HCT116 (cell line): ENCODE results near the gene GIT2. TPM values are rescaled to one million over a fixed set of nuclear protein-coding genes. Genes with fewer than 3 reads are reported as not detected.

Experiments
- ATAC-seq: fragments of 200-7000 bp; cut with Tn5 transposase; 2 replicates; pipeline ENCODE4 v1.9.1; 2020; ENCODE audit warnings: mild to moderate bottlenecking, moderate library complexity
- BruUV-seq: library from RNA; stranded (reverse); fragments of 400-500 nt; replicated peaks from 2 replicates; lab custom pipeline; 2021; lab: Mats Ljungman, UMichigan
- CTCF ChIA-PET: fragments of 300-600 bp; sonication (Branson Sonifier 250); formaldehyde crosslinking; loops from one replicate; lab custom pipeline; 2021; ENCODE audit warnings: antibody characterized with exemption; lab: Charles Lee
- POLR2A ChIA-PET: fragments of 300-600, 350-600 bp; sonication (Branson Sonifier 250); formaldehyde crosslinking; loops from one replicate; lab custom pipeline; 2021; ENCODE audit warnings: antibody characterized with exemption; lab: Charles Lee
- RAD21 ChIA-PET, 2 experiments: fragments of 300-600 bp; sonication (Branson Sonifier 250); formaldehyde crosslinking; loops; one replicate each; lab custom pipeline; 2023; ENCODE audit warnings: low total read pairs in 2 of 2; ENCODE audit not compliant: uncharacterized antibody in 2 of 2, unreplicated experiment in 2 of 2, low non-redundant PET in 1 of 2; lab: Charles Lee
- DNase-seq: peaks from one replicate; pipeline ENCODE4 v3.0.0-alpha.2; 2010; ENCODE audit warnings: low read depth, low spot score
- H2AFZ ChIP-seq: fragments of 200-600 bp; shearing (Covaris generic), sonication (generic); 2 replicates; pipeline ENCODE4 v1.6.1; 2017; ENCODE audit warnings: low read depth, mixed run types, mixed read lengths, antibody characterized with exemption, low read length; ENCODE audit not compliant: poor library complexity, severe bottlenecking
- H3K27ac ChIP-seq: 2 replicates; pipeline ENCODE4 v1.5.1; 2012; ENCODE audit warnings: low read depth, low read length
- H3K27me3 ChIP-seq: fragments of 200-600 bp; sonication (generic); 2 replicates; pipeline ENCODE4 v1.6.1; 2016; ENCODE audit warnings: mixed run types, low read length, mixed read lengths; ENCODE audit not compliant: insufficient read depth
- H3K36me3 ChIP-seq, 2 experiments: fragments of 200-500 bp in 1 of 2; fragments of 200-600 bp in 1 of 2; sonication (Bioruptor generic) in 1 of 2; sonication (generic) in 1 of 2; 2 replicates each; pipeline versions ENCODE4 v1.5.1 to v1.6.1; 2014 to 2016; ENCODE audit warnings: low read length in 2 of 2, inconsistent platforms in 1 of 2, mixed read lengths in 1 of 2, mixed run types in 1 of 2; ENCODE audit not compliant: insufficient read depth in 2 of 2, control insufficient read depth in 1 of 2
- H3K4me1 ChIP-seq, 2 experiments: fragments of 200-600 bp in 1 of 2; sonication (generic) in 1 of 2; 2 replicates each; pipeline versions ENCODE4 v1.5.1 to v1.6.1; 2012 to 2017; ENCODE audit warnings: low read length in 2 of 2, inconsistent platforms in 1 of 2, mild to moderate bottlenecking in 1 of 2, mixed read lengths in 1 of 2, mixed run types in 1 of 2, moderate library complexity in 1 of 2; ENCODE audit not compliant: insufficient read depth in 2 of 2, control insufficient read depth in 1 of 2
- H3K4me2 ChIP-seq: fragments of 200-600 bp; sonication (generic); 2 replicates; pipeline ENCODE4 v1.6.1; 2017; ENCODE audit warnings: mixed run types, low read length, mixed read lengths
- H3K4me3 ChIP-seq, 2 experiments: fragments of 200-600 bp in 1 of 2; sonication (generic) in 1 of 2; replicated peaks in 1 of 2; 2 replicates each; pipeline ENCODE4 v1.5.1; 2011 to 2016; ENCODE audit warnings: low read length in 2 of 2, control low read depth in 1 of 2, low read depth in 1 of 2, mild to moderate bottlenecking in 1 of 2, mixed read lengths in 1 of 2, mixed run types in 1 of 2
- H3K79me2 ChIP-seq: fragments of 200-600 bp; sonication (generic); 2 replicates; pipeline ENCODE4 v1.6.1; 2017; ENCODE audit warnings: mild to moderate bottlenecking, mixed run types, low read length, moderate library complexity, mixed read lengths; ENCODE audit not compliant: insufficient read depth
- H3K9ac ChIP-seq: fragments of 200-600 bp; sonication (generic); 2 replicates; pipeline ENCODE4 v1.6.1; 2016; ENCODE audit warnings: low read length, mixed read lengths
- H3K9me2 ChIP-seq: fragments of 200-600 bp; sonication (generic), shearing (Covaris generic); 2 replicates; pipeline ENCODE4 v1.6.1; 2017; ENCODE audit warnings: mixed run types, mild to moderate bottlenecking, moderate library complexity; ENCODE audit not compliant: insufficient read depth
- H3K9me3 ChIP-seq, 2 experiments: fragments of 200-500 bp in 1 of 2; fragments of 200-600 bp in 1 of 2; sonication (Bioruptor generic) in 1 of 2; sonication (generic) in 1 of 2; 2 replicates each; pipeline ENCODE4 v1.6.1; 2014 to 2017; ENCODE audit warnings: low read length in 2 of 2, mixed read lengths in 2 of 2, inconsistent platforms in 1 of 2, low read depth in 1 of 2, mild to moderate bottlenecking in 1 of 2, mixed run types in 1 of 2, moderate library complexity in 1 of 2; ENCODE audit not compliant: control insufficient read depth in 1 of 2, insufficient read depth in 1 of 2
- H4K20me1 ChIP-seq: fragments of 200-600 bp; sonication (generic), shearing (Covaris generic); 2 replicates; pipeline ENCODE4 v1.6.1; 2017; ENCODE audit warnings: mixed run types, mild to moderate bottlenecking, moderate library complexity; ENCODE audit not compliant: insufficient read depth
- CBX3 ChIP-seq: IDR thresholded peaks from 2 replicates; pipeline ENCODE4 v1.6.1; 2012; ENCODE audit warnings: low read depth
- EGR1 ChIP-seq: IDR thresholded peaks from 2 replicates; pipeline ENCODE4 v1.6.1; 2012; ENCODE audit warnings: low read depth
- ELF1 ChIP-seq: IDR thresholded peaks from 2 replicates; pipeline ENCODE4 v1.6.1; 2012; ENCODE audit warnings: low read depth, borderline replicate concordance
- EZH2 ChIP-seq: fragments of 200-600 bp; sonication (generic); IDR thresholded peaks from 2 replicates; pipeline ENCODE4 v1.6.1; 2017; ENCODE audit warnings: antibody characterized with exemption, mixed run types
- EZH2phosphoT487 ChIP-seq: fragments of 200-600 bp; IDR thresholded peaks from 2 replicates; pipeline ENCODE4 v1.6.1; 2018; ENCODE audit warnings: antibody characterized with exemption, borderline replicate concordance
- JUND ChIP-seq: IDR thresholded peaks from 2 replicates; pipeline ENCODE4 v1.6.1; 2012
- MAX ChIP-seq: IDR thresholded peaks from 2 replicates; pipeline ENCODE4 v1.6.1; 2012
- RAD21 ChIP-seq: IDR thresholded peaks from 2 replicates; pipeline ENCODE4 v1.6.1; 2012; ENCODE audit warnings: low read depth, mild to moderate bottlenecking
- SIN3A ChIP-seq: IDR thresholded peaks from 2 replicates; pipeline ENCODE4 v1.6.1; 2012; ENCODE audit warnings: low read depth
- SRF ChIP-seq: IDR thresholded peaks from 2 replicates; pipeline ENCODE4 v1.6.1; 2012; ENCODE audit warnings: low read depth
- ZBTB33 ChIP-seq: IDR thresholded peaks from 2 replicates; pipeline ENCODE4 v1.6.1; 2011; ENCODE audit warnings: mild to moderate bottlenecking, low read length, moderate library complexity; ENCODE audit not compliant: insufficient replicate concordance; ENCODE audit errors: extremely low read depth
- ZFX ChIP-seq: fragments of 450-650 bp; IDR thresholded peaks from 2 replicates; pipeline ENCODE4 v1.6.1; 2017
- ZNF274 ChIP-seq: fragments of 200-500 bp; sonication (Bioruptor generic); IDR thresholded peaks from 2 replicates; pipeline ENCODE4 v1.6.1; 2014; ENCODE audit warnings: mild to moderate bottlenecking, low read depth, low read length, inconsistent platforms
- intact Hi-C: fragments of 100-400 bp; cut with micrococcal nuclease; formaldehyde crosslinking; loops from 2 replicates; pipeline ENCODE4 v1.10.0; 2022
- total RNA-seq: library from RNA; stranded (reverse); gene quantifications from one replicate; pipeline ENCODE4 v1.2.1, GENCODE V29; 2021; ENCODE audit not compliant: unreplicated experiment

GIT2 gene
- total RNA-seq, 1 experiment from 2014 or later = 21.5 TPM

GRCh38 chr12:110037315-110037714, 41.1 kb upstream of the GIT2 start:
- H3K9me3 ChIP-seq = no peaks in the 10 kb centered on the region
- POLR2A ChIA-PET = no interaction called here
- peaks cover 12 to 13% of the 10 kb centered on the region in 2 experiments for H3K4me1 ChIP-seq
- no peak overlapping the region for H3K4me3 ChIP-seq
- intact Hi-C loops = loop anchor here (5.0 kb wide), 1 partner anchor 185 kb away; no protein-coding TSS in a partner anchor
- no peak overlapping the region for H3K27ac ChIP-seq
- RAD21 ChIA-PET = no interaction called here
- no peaks in the 10 kb centered on the region for H4K20me1 ChIP-seq
- peaks cover 7 to 13% of the 10 kb centered on the region in 2 experiments; a peak in 3 of 4 replicates for H3K36me3 ChIP-seq
- TF ChIP-seq ELF1 (no peak), RAD21 (no peak), MAX (no peak), EZH2phosphoT487 (no peak), SIN3A (no peak), JUND (no peak), EGR1 (no peak), ZFX (no peak), CBX3 (no peak), EZH2 (no peak), ZBTB33 (no peak), SRF (no peak), ZNF274 (no peak)
- BruUV-seq = no TSS peak
- H3K9ac ChIP-seq = no peak overlapping the region
- ATAC-seq = no peak
- H3K27me3 ChIP-seq = no peaks in the 10 kb centered on the region
- H2AFZ ChIP-seq = no peak overlapping the region
- no peak for DNase-seq
- H3K9me2 ChIP-seq = no peaks in the 10 kb centered on the region
- H3K4me2 ChIP-seq = no peak overlapping the region
- CTCF ChIA-PET = interaction anchor here (1.1 kb wide), 1 partner anchor 192 kb away, joined by 3 read pairs; no protein-coding TSS in a partner anchor
- H3K79me2 ChIP-seq = peaks cover 8% of the 10 kb centered on the region; the same call in 1 of the 2 replicates
